ENCODE data around the gene PLVAP. TPM values are rescaled to one million over a fixed set of nuclear protein-coding genes. Genes with fewer than 3 reads are reported as not detected.

Gene PLVAP
- total RNA-seq, 1 experiment from 2014 or later, result not detected

DNA sequence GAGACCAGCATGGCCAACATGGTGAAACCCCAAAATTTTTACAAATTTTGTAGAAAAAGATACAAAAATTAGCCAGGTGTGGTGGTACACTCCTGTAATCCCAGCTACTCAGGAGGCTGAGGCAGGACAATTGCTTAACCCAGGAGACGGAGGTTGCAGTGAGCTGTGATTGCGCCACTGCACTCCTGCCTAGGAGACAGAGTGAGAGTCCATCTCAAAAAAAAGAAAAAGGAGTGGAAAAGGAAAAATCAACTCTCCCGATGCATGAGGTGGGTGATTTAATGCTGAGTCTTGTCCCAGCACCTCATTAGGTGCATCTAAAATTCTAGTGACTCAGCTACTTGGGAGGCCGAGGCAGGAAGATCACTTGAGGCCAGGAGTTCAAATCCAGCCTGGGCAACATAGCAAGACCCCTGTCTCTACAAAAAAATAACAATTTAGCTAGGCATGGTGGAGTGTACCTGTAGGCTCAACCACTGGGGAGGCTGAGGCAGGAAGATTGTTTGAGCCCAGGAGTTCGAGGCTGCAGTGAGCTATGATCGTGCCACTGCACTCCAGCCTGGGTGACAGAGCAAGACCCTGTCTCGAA lies 20.0 kb downstream of the PLVAP start:
- DNase-seq, result no peak
- no peaks in the 10 kb centered on the region for H3K9me3 Mint-ChIP-seq (ENCODE audit: unreplicated experiment)
- H3K4me3 ChIP-seq (ENCODE audit: low read depth, low read length), result no peak overlapping the region
- intact Hi-C loops (cut with micrococcal nuclease; ENCODE audit: unreplicated experiment), result no loop called here
- no peak overlapping the region for H3K4me3 Mint-ChIP-seq (ENCODE audit: unreplicated experiment)
- ChIA-PET POLR2A (no interaction called here), CTCF (no interaction called here)
- no peaks in the 10 kb centered on the region for H3K9me3 ChIP-seq
- H3K36me3 ChIP-seq (ENCODE audit: control insufficient read depth, insufficient read depth, low read length), result no peaks in the 10 kb centered on the region
- no TSS peak for BruUV-seq (replicated peaks)
- no peaks in the 10 kb centered on the region for H3K4me1 Mint-ChIP-seq (ENCODE audit: low read depth, unreplicated experiment)
- TF ChIP-seq, protein P1, sequence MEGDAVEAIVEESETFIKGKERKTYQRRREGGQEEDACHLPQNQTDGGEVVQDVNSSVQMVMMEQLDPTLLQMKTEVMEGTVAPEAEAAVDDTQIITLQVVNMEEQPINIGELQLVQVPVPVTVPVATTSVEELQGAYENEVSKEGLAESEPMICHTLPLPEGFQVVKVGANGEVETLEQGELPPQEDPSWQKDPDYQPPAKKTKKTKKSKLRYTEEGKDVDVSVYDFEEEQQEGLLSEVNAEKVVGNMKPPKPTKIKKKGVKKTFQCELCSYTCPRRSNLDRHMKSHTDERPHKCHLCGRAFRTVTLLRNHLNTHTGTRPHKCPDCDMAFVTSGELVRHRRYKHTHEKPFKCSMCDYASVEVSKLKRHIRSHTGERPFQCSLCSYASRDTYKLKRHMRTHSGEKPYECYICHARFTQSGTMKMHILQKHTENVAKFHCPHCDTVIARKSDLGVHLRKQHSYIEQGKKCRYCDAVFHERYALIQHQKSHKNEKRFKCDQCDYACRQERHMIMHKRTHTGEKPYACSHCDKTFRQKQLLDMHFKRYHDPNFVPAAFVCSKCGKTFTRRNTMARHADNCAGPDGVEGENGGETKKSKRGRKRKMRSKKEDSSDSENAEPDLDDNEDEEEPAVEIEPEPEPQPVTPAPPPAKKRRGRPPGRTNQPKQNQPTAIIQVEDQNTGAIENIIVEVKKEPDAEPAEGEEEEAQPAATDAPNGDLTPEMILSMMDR (IDR thresholded peaks at IDR 0.05; ENCODE audit: insufficient read depth in 1 of 2, low read depth in 1 of 2, low read length in 1 of 2, severe bottlenecking in 1 of 2, unreplicated experiment in 1 of 2), result no peak
- peaks cover 5% of the 10 kb centered on the region for H3K36me3 Mint-ChIP-seq (ENCODE audit: insufficient read depth, unreplicated experiment)
- no peak overlapping the region for H3K27ac Mint-ChIP-seq (ENCODE audit: unreplicated experiment)
- peaks cover under 1% of the 10 kb centered on the region for H3K27me3 Mint-ChIP-seq (ENCODE audit: insufficient read depth, unreplicated experiment)
- no peaks in the 10 kb centered on the region for H3K27me3 ChIP-seq (replicated peaks; ENCODE audit: control insufficient read depth, insufficient read depth, low read length)
- no peaks in the 10 kb centered on the region for H3K4me1 ChIP-seq

DNA sequence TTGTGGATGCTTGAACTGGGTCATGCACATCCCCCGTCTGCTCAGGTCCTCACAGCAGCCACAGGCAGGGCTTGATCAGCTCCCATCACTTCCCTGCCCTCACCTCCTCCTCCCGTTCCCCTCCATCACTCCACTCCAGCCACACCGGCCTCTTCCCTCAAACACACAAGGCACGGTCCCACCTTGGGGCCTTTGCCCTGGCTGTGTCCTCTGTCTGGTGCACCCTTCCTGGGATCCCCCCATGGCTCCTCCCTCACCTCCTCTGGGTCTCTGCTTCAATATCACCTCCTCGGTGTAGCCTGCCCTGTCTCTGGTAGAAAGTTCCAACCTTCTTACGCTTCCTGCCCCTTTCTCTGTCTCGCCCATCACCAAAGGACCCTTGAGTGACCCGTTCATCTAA lies 23.8 kb downstream of the PLVAP start:
- CTCF ChIA-PET, result no interaction called here
- Histone ChIP-seq H3K4me3 (ENCODE audit: low read depth, low read length) (no peak overlapping the region), H3K9me3 (no peaks in the 10 kb centered on the region), H3K27me3 (replicated peaks; ENCODE audit: control insufficient read depth, insufficient read depth, low read length) (no peaks in the 10 kb centered on the region), H3K4me1 (no peaks in the 10 kb centered on the region), H3K36me3 (ENCODE audit: control insufficient read depth, insufficient read depth, low read length) (no peaks in the 10 kb centered on the region)
- Mint-ChIP-seq H3K9me3 (ENCODE audit: unreplicated experiment) (no peaks in the 10 kb centered on the region), H3K27ac (ENCODE audit: unreplicated experiment) (no peak overlapping the region), H3K27me3 (ENCODE audit: insufficient read depth, unreplicated experiment) (peaks cover 2% of the 10 kb centered on the region), H3K4me3 (ENCODE audit: unreplicated experiment) (no peak overlapping the region), H3K4me1 (ENCODE audit: low read depth, unreplicated experiment) (no peaks in the 10 kb centered on the region), H3K36me3 (ENCODE audit: insufficient read depth, unreplicated experiment) (no peaks in the 10 kb centered on the region)
- intact Hi-C loops (cut with micrococcal nuclease; ENCODE audit: unreplicated experiment), result no loop called here
- TF ChIP-seq, protein P1 (IDR thresholded peaks at IDR 0.05; ENCODE audit: insufficient read depth in 1 of 2, low read depth in 1 of 2, low read length in 1 of 2, severe bottlenecking in 1 of 2, unreplicated experiment in 1 of 2), result no peak
- no peak for DNase-seq
- POLR2A ChIA-PET, result no interaction called here
- no TSS peak for BruUV-seq (replicated peaks)

DNA sequence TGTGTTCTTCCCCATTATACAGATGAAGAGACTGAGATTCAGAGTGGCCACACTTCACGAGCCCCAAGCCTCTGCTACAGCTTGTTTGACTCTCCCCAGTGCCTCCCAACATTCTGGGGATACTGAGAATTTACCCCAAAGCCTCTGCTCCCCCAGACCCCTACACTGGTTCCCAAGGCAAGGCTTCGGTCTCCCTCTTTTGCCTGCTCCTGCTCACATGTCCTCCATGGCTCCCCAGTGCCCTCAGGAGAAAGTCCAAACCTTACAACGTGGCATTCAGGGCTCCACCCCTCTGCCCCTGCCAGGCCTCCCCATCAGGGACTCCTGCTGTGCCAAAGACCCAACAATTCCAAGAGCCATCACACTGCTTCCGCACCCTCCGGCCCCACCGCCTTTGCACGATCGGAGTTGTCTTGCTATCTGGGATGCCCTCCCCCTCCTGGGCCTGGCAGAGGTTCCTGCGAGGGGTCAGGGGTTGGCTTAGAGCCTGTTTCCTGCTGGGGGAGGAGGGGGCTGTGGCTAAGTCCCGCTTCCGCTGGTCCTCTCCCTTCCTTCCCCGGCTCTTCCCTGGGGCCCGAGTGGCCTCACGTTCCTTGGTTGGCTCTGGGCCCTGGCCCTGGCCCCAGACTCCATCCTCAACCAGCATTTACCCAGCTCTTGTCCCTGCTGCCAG lies 24.4 kb downstream of the PLVAP start:
- Histone ChIP-seq H3K9me3 (no peaks in the 10 kb centered on the region), H3K4me3 (ENCODE audit: low read depth, low read length) (no peak overlapping the region), H3K27me3 (replicated peaks; ENCODE audit: control insufficient read depth, insufficient read depth, low read length) (no peaks in the 10 kb centered on the region), H3K4me1 (no peaks in the 10 kb centered on the region), H3K36me3 (ENCODE audit: control insufficient read depth, insufficient read depth, low read length) (no peaks in the 10 kb centered on the region)
- ChIA-PET POLR2A (no interaction called here), CTCF (no interaction called here)
- intact Hi-C loops (cut with micrococcal nuclease; ENCODE audit: unreplicated experiment), result no loop called here
- Mint-ChIP-seq H3K4me1 (ENCODE audit: low read depth, unreplicated experiment) (no peaks in the 10 kb centered on the region), H3K4me3 (ENCODE audit: unreplicated experiment) (no peak overlapping the region), H3K27me3 (ENCODE audit: insufficient read depth, unreplicated experiment) (peaks cover 4% of the 10 kb centered on the region), H3K36me3 (ENCODE audit: insufficient read depth, unreplicated experiment) (no peaks in the 10 kb centered on the region), H3K27ac (ENCODE audit: unreplicated experiment) (no peak overlapping the region), H3K9me3 (ENCODE audit: unreplicated experiment) (no peaks in the 10 kb centered on the region)
- TF ChIP-seq, protein P1 (IDR thresholded peaks at IDR 0.05; ENCODE audit: insufficient read depth in 1 of 2, low read depth in 1 of 2, low read length in 1 of 2, severe bottlenecking in 1 of 2, unreplicated experiment in 1 of 2), result no peak
- BruUV-seq (replicated peaks), result no TSS peak
- no peak for DNase-seq

Measured in Caco-2 (cell line).